Natural killer cell (primary cell): Measurements from ENCODE around the gene HNRNPK. TPM values are rescaled to one million over a fixed set of nuclear protein-coding genes. Genes with fewer than 3 reads are reported as not detected.
A peak's percentile ranks its signal among the peaks of the same experiment; 100 is the strongest.

Experiments used
- ATAC-seq, 3 donors: fragments of 150-1000 bp in 2 of 3; fragments of 200-7000 bp in 1 of 3; cut with Tn5 transposase; 1 replicate in 1 of 3; 2 replicates in 2 of 3; pipeline ENCODE4 v1.10.0; 2021; ENCODE audit warnings: mild to moderate bottlenecking in 2 of 3, moderate library complexity in 2 of 3
- DNase-seq, 2 donors: peaks; one replicate each; pipeline versions ENCODE4 v3.0.0 to v3.0.0-alpha.2; 2013 to 2021; ENCODE audit warnings: mixed read lengths in 1 of 2
- H3K27ac ChIP-seq: one replicate; pipeline ENCODE4 v1.5.1; 2013; ENCODE audit warnings: mild to moderate bottlenecking, low read length
- H3K27me3 ChIP-seq: one replicate; pipeline ENCODE4 v1.6.1; 2013; ENCODE audit warnings: low read length; ENCODE audit not compliant: control insufficient read depth, insufficient read depth
- H3K36me3 ChIP-seq: one replicate; pipeline ENCODE4 v1.6.1; 2013; ENCODE audit warnings: low read length; ENCODE audit not compliant: control insufficient read depth, insufficient read depth
- H3K4me1 ChIP-seq: one replicate; pipeline ENCODE4 v1.6.1; 2013; ENCODE audit warnings: low read length; ENCODE audit not compliant: control insufficient read depth, insufficient read depth
- H3K4me3 ChIP-seq: one replicate; pipeline ENCODE4 v1.5.1; 2013; ENCODE audit warnings: low read length
- H3K9me3 ChIP-seq: one replicate; pipeline ENCODE4 v1.6.1; 2013; ENCODE audit warnings: low read length; ENCODE audit not compliant: control insufficient read depth, insufficient read depth
- H3K27ac Mint-ChIP-seq, 2 donors: one replicate each; pipeline ENCODE4 v1.8.0; 2022; ENCODE audit warnings: mild to moderate bottlenecking in 2 of 2, mixed read lengths in 2 of 2, moderate library complexity in 1 of 2
- H3K27me3 Mint-ChIP-seq, 2 donors: one replicate each; pipeline ENCODE4 v1.8.0; 2022; ENCODE audit warnings: low read depth in 2 of 2, mixed read lengths in 2 of 2
- H3K36me3 Mint-ChIP-seq: one replicate; pipeline ENCODE4 v1.8.0; 2022; ENCODE audit warnings: mixed read lengths
- H3K4me1 Mint-ChIP-seq, 2 donors: one replicate each; pipeline ENCODE4 v1.8.0; 2022; ENCODE audit warnings: mixed read lengths in 2 of 2
- H3K4me3 Mint-ChIP-seq: one replicate; pipeline ENCODE4 v1.8.0; 2022; ENCODE audit warnings: mild to moderate bottlenecking, moderate library complexity, mixed read lengths
- H3K9me3 Mint-ChIP-seq, 2 donors: one replicate each; pipeline ENCODE4 v1.8.0; 2022; ENCODE audit warnings: mixed read lengths in 2 of 2
- CTCF ChIP-seq: fragments of 200-600 bp; IDR thresholded peaks from one replicate; pipeline ENCODE4 v1.8.0; 2022; ENCODE audit warnings: antibody characterized with exemption
- WGBS: methylation state at CpG from one replicate; pipeline ENCODE4 v1.1.7; 2013; ENCODE audit warnings: missing lambda C conversion rate; ENCODE audit not compliant: insufficient coverage; 5-methylcytosine and 5-hydroxymethylcytosine counted together
- intact Hi-C: fragments of 100-400 bp; cut with micrococcal nuclease; formaldehyde crosslinking; loops from one replicate; pipeline ENCODE4 v1.14.2; 2022
- total RNA-seq, 4 donors: library from RNA; stranded (reverse); fragments of 120-200 nt in 1 of 4; gene quantifications; one replicate each; pipeline versions ENCODE4 v1.2.3 to v1.2.4, GENCODE V29; 2013 to 2022

Gene HNRNPK
- total RNA-seq, 3 donors from 2014 or later (not counting 1 experiment from before 2014, with no cell fraction given), result 703 to 872 (median 771) TPM

GRCh38 chr9:83919111-83919510 is 60.9 kb downstream of the HNRNPK start:
- no peaks in the 10 kb centered on the region for H3K9me3 ChIP-seq
- no peaks in the 10 kb centered on the region for H3K36me3 ChIP-seq
- Mint-ChIP-seq H3K4me1 (peaks cover 8 to 10% of the 10 kb centered on the region in 2 donors), H3K27me3 (no peaks in the 10 kb centered on the region), H3K36me3 (no peaks in the 10 kb centered on the region), H3K27ac (no peak overlapping the region), H3K9me3 (no peaks in the 10 kb centered on the region), H3K4me3 (peak overlapping the region; percentile 4)
- H3K4me1 ChIP-seq, result peaks cover 12% of the 10 kb centered on the region
- H3K4me3 ChIP-seq, result no peak overlapping the region
- intact Hi-C loops, result no loop called here
- DNase-seq, result no peak
- no peaks in the 10 kb centered on the region for H3K27me3 ChIP-seq
- H3K27ac ChIP-seq, result no peak overlapping the region
- TF ChIP-seq CTCF, result no peak
- no peak for ATAC-seq
- no CpG with 5 or more reads among the region's 1 CpG for WGBS

Other genes starting within 250 kb of the HNRNPK start
- 1 to 10 TPM; 4.0 to 9.4 (median 5.6) TPM for gene GKAP1, start 162.4 kb downstream of the HNRNPK start, total RNA-seq
- gene KIF27, start 58.8 kb downstream of the HNRNPK start, total RNA-seq, result 1 to 10 TPM; 4.0 to 7.7 (median 4.6) TPM
- gene RMI1, start 590 bp upstream of the HNRNPK start, total RNA-seq, result 1 to 10 TPM; 2.8 to 5.4 (median 3.0) TPM